Adrenal gland (tissue), 12 donors: ENCODE measurements around the gene RHOG. TPM values are rescaled to one million over a fixed set of nuclear protein-coding genes. Genes with fewer than 3 reads are reported as not detected.
"Not testable (repeated sequence)": the region's sequence is repeated elsewhere in the genome, so short reads cannot be mapped to it uniquely, and the experiment has no call there.

Experiments
- DNase-seq, 7 donors: peaks; one replicate each; pipeline ENCODE4 v3.0.0-alpha.2; 2019 to 2020
- H3K27ac ChIP-seq, 5 donors: fragments of 200-600 bp; sonication (generic) in 4 of 5; 1 replicate in 3 of 5; 2 replicates in 2 of 5; pipeline versions ENCODE4 v1.5.1 to v1.8.0; 2016 to 2020; ENCODE audit warnings: mild to moderate bottlenecking in 1 of 5
- H3K27me3 ChIP-seq: fragments of 200-600 bp; 2 replicates; pipeline ENCODE4 v1.8.0; 2021
- H3K36me3 ChIP-seq, 2 donors: fragments of 200-600 bp; replicated peaks in 1 of 2; 1 replicate in 1 of 2; 2 replicates in 1 of 2; pipeline versions ENCODE4 v1.5.1 to v1.8.0; 2018 to 2022
- H3K4me1 ChIP-seq, 2 donors: fragments of 200-600 bp; replicated peaks in 1 of 2; 1 replicate in 1 of 2; 2 replicates in 1 of 2; pipeline versions ENCODE4 v1.5.1 to v1.8.0; 2018 to 2021
- H3K4me3 ChIP-seq, 4 donors: fragments of 200-600 bp; sonication (generic) in 3 of 4; one replicate each; pipeline ENCODE4 v1.5.1; 2016 to 2018
- H3K9me3 ChIP-seq, 3 donors: fragments of 200-600 bp; sonication (generic) in 1 of 3; replicated peaks in 1 of 3; 1 replicate in 2 of 3; 2 replicates in 1 of 3; pipeline versions ENCODE4 v1.5.1 to v1.8.0; 2016 to 2021
- CTCF ChIP-seq, 6 experiments: fragments of 450-650 bp in 4 of 6; fragments of 200-600 bp in 2 of 6; sonication (generic) in 1 of 6; IDR thresholded peaks; 1 replicate in 5 of 6; 2 replicates in 1 of 6; pipeline versions ENCODE4 v1.5.1 to v1.8.0; 2016 to 2021; ENCODE audit warnings: antibody characterized with exemption in 6 of 6, mild to moderate bottlenecking in 2 of 6, moderate library complexity in 1 of 6
- POLR2A ChIP-seq, 2 donors: fragments of 450-650 bp; IDR thresholded peaks; one replicate each; pipeline ENCODE4 v1.6.1; 2017; ENCODE audit warnings: antibody characterized with exemption in 2 of 2, mild to moderate bottlenecking in 2 of 2, moderate library complexity in 1 of 2
- WGBS, 4 donors: extraction: QIAGEN DNeasy Blood & Tissue Kit in 2 of 4; methylation state at CpG; one replicate each; pipeline versions ENCODE4 v1.1.5 to v1.1.7; 2013 to 2017; 5-methylcytosine and 5-hydroxymethylcytosine counted together
- intact Hi-C, 2 donors: fragments of 100-400 bp; cut with DNase I; formaldehyde crosslinking; loops; one replicate each; pipeline versions ENCODE4 v1.14.1 to v1.15.0; 2022 to 2023
- polyA plus RNA-seq, 3 donors: library from polyadenylated mRNA; stranded (reverse); fragments of 200-250 nt in 2 of 3; fragments of 350-450 nt in 1 of 3; fragmentation: Illumina TruSeq in 1 of 3; extraction: RNeasy Lipid Tissue Mini Kit (QIAGEN cat#74804) in 1 of 3; gene quantifications; one replicate each; pipeline ENCODE4 v1.2.3, GENCODE V29; 2013 to 2014
- total RNA-seq, 9 donors: library from RNA; depleted of rRNA in 4 of 9; stranded (reverse); fragments of >200 nt in 4 of 9; fragments of 120-200 nt in 1 of 9; fragmentation: NEBNext Ultra II Directional in 1 of 9; extraction: Animal tissue kit (Norgen Biotek cat#: 25700) in 1 of 9; gene quantifications; one replicate each; pipeline versions ENCODE4 v1.1.0 to v1.2.4, GENCODE V29; 2013 to 2023
- donor health status: healthy with polysubstance abuse.
- donor health status: Bipolar disorder and iron deficiency.
- donor health status: DM: yes; HTN: yes; CAD: no.
- donor health status: DM: no; HTN: no; CAD: no.
- donor health status: DM: no; HTN: no; CAD: no.
- donor health status: DM: yes; HTN: yes; CAD: no.

Gene RHOG
- total and polyA plus RNA-seq, 12 donors: 21.4 to 91.2 (median 48.7) TPM

- TF ChIP-seq CTCF (IDR thresholded peaks at IDR 0.05) (no peak), POLR2A (IDR thresholded peaks at IDR 0.05) (no peak)
- Histone ChIP-seq H3K4me1 (peaks cover 17 to 33% of the 10 kb centered on the region in 2 donors), H3K36me3 (no peaks in the 10 kb centered on the region), H3K4me3 (no peak overlapping the region), H3K27ac (peak overlapping the region in 2 of 5 donors; percentile 54 to 61), H3K27me3 (no peaks in the 10 kb centered on the region), H3K9me3 (no peaks in the 10 kb centered on the region)
- intact Hi-C loops: no loop called here
- no peak for DNase-seq
Measured at GRCh38 chr11:3866836-3867208, 26.1 kb upstream of the RHOG start.

GRCh38 chr11:3866206-3866605 is 25.4 kb upstream of the RHOG start:
- WGBS, 4 donors: 54 to 78% (median 68%) methylated on average over 5 of the region's 5 CpGs
- Histone ChIP-seq H3K27ac (peak overlapping the region in 1 of 5 donors; percentile 54), H3K4me1 (peaks cover 17 to 33% of the 10 kb centered on the region in 2 donors), H3K9me3 (no peaks in the 10 kb centered on the region), H3K36me3 (no peaks in the 10 kb centered on the region), H3K27me3 (no peaks in the 10 kb centered on the region), H3K4me3 (no peak overlapping the region)
- intact Hi-C loops: no loop called here
- DNase-seq: peak in 2 of 7 donors; percentile 37 to 64
- TF ChIP-seq POLR2A (IDR thresholded peaks at IDR 0.05) (no peak), CTCF (IDR thresholded peaks at IDR 0.05) (no peak)

DNA sequence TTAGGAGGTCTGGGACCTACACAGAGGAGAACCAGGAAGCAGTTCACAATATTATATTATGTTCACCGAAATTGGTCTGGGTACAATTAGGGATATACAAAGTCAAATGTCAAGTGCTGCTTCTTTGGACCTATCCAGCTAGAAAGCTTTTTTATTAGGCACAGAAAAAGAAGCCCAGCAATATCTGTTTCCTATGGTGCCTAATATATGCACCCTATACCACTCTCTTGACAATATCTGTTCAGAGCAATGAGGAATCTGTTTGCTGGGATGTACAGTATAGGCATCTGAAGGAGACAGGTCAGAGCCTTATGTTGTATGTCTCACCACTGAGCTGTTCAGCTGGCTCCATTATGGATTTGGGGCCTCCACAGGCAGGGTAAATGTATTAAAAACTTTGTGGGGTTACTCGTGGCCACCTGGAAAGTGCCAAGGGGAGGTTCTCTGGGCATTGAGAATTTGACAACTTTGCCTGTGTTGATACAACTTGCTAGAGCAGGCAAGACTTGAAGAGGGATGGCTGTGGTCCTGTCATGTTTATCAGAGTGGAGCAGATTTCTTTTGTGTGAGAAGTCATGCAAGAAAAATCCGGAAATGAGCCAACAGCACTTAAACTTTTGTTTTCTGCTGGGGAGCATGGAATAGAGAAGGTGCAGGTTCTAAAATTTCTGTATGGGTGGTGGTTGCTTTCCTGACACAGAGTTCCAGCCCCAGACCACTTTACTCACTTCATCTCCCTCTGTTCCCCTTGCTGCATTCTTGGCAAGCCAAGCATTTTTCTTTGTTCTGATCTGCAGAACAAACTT is 24.8 kb upstream of the RHOG start:
- Histone ChIP-seq H3K27me3 (no peaks in the 10 kb centered on the region), H3K9me3 (no peaks in the 10 kb centered on the region), H3K27ac (peak overlapping the region in 1 of 5 donors; percentile 54), H3K36me3 (no peaks in the 10 kb centered on the region), H3K4me1 (peaks cover 17 to 39% of the 10 kb centered on the region in 2 donors), H3K4me3 (no peak overlapping the region)
- no peak for DNase-seq
- intact Hi-C loops: no loop called here
- TF ChIP-seq CTCF (IDR thresholded peaks at IDR 0.05) (no peak), POLR2A (IDR thresholded peaks at IDR 0.05) (no peak)
- 53 to 67% (median 58%) methylated on average over 3 of the region's 3 CpGs for WGBS, 4 donors

- intact Hi-C loops: no loop called here
Measured at GRCh38 chr11:3861683-3862082, 20.9 kb upstream of the RHOG start.

DNA sequence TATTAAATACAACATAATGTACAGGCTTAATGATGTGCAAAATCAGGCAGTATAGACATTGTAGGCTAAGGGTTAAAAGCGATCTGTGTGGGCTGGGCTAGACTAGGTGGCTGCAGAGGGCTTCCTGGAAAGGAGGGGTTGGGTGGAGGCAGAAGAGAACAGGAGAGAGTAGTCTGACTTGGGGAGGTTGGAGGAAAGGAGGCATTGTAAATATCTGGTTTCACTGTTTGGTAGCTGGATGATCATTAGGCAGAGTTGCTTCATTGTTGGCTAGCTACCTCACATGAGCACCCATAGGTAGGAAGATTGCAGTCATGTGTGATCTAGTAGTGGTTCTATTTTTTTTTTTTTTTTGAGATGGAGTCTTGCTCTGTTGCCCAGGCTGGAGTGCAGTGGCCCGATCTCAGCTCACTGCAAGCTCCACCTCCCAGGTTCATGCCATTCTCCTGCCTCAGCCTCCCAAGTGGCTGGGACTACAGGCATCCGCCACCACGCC is 20.2 kb upstream of the RHOG start:
- H3K36me3 ChIP-seq, H3K27me3 ChIP-seq, DNase-seq, H3K4me3 ChIP-seq, H3K27ac ChIP-seq, intact Hi-C loops, H3K9me3 ChIP-seq: not testable (repeated sequence)
- 82 to 96% (median 85%) methylated on average over 4 of the region's 4 CpGs for WGBS, 4 donors
- peaks cover 34 to 61% of the 10 kb centered on the region in 2 donors for H3K4me1 ChIP-seq

More at GRCh38 chr11:3861683-3862082, 20.9 kb upstream of the RHOG start:
- no peak overlapping the region for H3K4me3 ChIP-seq
- no peak overlapping the region for H3K27ac ChIP-seq
- TF ChIP-seq POLR2A (IDR thresholded peaks at IDR 0.05) (no peak), CTCF (IDR thresholded peaks at IDR 0.05) (no peak)
- no peaks in the 10 kb centered on the region for H3K36me3 ChIP-seq
- no peaks in the 10 kb centered on the region for H3K27me3 ChIP-seq
- H3K9me3 ChIP-seq: no peaks in the 10 kb centered on the region
- H3K4me1 ChIP-seq: peaks cover 33 to 62% of the 10 kb centered on the region in 2 donors
- DNase-seq: no peak
- 54 to 74% (median 55%) methylated on average over 1 of the region's 1 CpG for WGBS, 4 donors
